ENCODE measurements around the gene FYN.

- TF ChIP-seq EZH2phosphoT487 (IDR thresholded peaks at IDR 0.05; ENCODE audit: insufficient read depth, low read depth) = no peak
- no peak for TF ChIP-seq EZH2 (IDR thresholded peaks at IDR 0.05; ENCODE audit: insufficient read depth, poor library complexity, severe bottlenecking)
These were observed 208.7 kb downstream of the FYN start for GRCh38 chr6:111664565-111665030.
